Measurements from ENCODE around the gene TRUB1.

GRCh38 chr10:114902151-114902550, 35.8 kb upstream of the TRUB1 start:
- no peak for TF ChIP-seq EZH2 (IDR thresholded peaks at IDR 0.05; ENCODE audit: low read length, missing control alignments)
- TF ChIP-seq CTCF (conservative IDR thresholded peaks at IDR 0.05 in 1 of 2, IDR thresholded peaks at IDR 0.05 in 1 of 2; ENCODE audit: low read depth in 1 of 2, low read length in 2 of 2) = no peak
